Uterus (tissue), 2 donors: ENCODE results near the gene CYP8B1.

Experiments used
- POLR2A ChIP-seq, 2 donors: fragments of 450-650 bp; IDR thresholded peaks; one replicate each; pipeline ENCODE4 v1.6.1; 2016; ENCODE audit warnings: antibody characterized with exemption in 2 of 2, mild to moderate bottlenecking in 1 of 2, moderate library complexity in 1 of 2
- TF ChIP-seq, protein P1 (sequence below), 4 experiments: fragments of 200-600 bp in 2 of 4; fragments of 450-650 bp in 2 of 4; sonication (generic) in 2 of 4; IDR thresholded peaks; one replicate each; pipeline ENCODE4 v1.5.1; 2016 to 2019; ENCODE audit warnings: antibody characterized with exemption in 4 of 4, mild to moderate bottlenecking in 2 of 4, moderate library complexity in 1 of 4

DNA sequence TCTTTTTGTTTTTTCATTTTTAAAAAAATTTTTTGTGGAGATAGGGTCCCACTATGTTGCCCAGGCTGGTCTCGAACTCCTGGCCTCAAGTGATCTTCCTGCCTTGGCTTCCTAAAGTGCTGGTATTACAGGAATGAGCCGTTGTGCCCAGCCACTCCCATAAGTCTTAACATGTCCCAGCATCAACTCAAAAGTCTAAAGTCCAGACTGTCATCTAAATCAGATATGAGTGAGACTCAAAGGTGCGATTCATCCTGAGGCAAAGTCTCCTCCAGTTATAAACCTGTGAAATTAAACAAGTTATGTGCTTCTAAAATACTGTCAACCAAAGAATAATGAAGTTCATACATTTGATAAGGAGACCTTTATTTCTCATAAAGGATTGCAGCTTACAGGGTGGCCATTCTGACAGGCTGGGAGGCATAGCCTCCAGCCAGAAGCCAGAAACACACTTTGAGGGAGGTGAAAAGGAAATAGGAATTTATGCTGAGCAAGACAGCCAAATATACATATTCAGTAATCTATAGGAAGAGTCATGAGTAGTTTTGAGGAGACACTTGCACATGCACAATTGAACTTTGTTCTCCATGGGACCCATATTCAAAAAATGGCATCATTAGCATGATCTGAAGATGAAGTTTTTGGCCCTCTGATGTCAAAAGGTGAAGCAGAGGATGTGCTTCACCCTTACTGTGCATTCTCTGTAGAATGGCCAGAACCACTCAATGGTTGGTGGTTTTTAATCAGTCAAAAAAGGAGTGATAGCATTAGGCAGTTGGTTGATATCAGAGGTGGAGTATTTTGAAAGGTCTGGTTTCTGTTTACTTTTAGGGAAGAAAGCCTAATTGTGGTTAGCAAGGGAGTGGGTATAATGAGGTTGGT lies 19.3 kb upstream of the CYP8B1 start:
- TF ChIP-seq POLR2A (IDR thresholded peaks at IDR 0.05), result no peak
- TF ChIP-seq, protein P1, sequence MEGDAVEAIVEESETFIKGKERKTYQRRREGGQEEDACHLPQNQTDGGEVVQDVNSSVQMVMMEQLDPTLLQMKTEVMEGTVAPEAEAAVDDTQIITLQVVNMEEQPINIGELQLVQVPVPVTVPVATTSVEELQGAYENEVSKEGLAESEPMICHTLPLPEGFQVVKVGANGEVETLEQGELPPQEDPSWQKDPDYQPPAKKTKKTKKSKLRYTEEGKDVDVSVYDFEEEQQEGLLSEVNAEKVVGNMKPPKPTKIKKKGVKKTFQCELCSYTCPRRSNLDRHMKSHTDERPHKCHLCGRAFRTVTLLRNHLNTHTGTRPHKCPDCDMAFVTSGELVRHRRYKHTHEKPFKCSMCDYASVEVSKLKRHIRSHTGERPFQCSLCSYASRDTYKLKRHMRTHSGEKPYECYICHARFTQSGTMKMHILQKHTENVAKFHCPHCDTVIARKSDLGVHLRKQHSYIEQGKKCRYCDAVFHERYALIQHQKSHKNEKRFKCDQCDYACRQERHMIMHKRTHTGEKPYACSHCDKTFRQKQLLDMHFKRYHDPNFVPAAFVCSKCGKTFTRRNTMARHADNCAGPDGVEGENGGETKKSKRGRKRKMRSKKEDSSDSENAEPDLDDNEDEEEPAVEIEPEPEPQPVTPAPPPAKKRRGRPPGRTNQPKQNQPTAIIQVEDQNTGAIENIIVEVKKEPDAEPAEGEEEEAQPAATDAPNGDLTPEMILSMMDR (IDR thresholded peaks at IDR 0.05), result no peak
